Limb (tissue), 2 donors: ENCODE results near the gene KRT40.

Experiments
- DNase-seq, 2 donors: peaks; one replicate each; pipeline ENCODE4 v3.0.0-alpha.2; 2016; ENCODE audit errors: extremely low spot score in 2 of 2

Gene KRT40

DNA sequence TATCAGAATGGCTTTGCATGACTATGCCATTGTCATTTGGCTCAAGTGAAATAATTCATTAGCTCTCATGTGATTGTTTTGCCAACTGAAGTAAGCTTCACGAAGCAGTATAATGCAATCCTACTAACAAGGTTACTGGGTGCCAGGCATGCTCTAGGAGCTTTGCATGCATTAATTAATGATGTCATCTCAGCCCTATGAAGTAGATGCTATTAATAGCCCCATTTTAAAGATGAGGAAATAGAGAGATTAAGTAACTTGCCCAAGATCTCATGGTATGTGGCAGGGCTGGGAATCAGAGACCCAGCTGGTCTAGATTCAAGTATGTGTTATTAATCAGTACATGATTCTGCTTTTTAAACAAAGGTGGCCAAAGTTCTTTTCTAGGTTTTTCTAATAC, 31.5 kb downstream of the KRT40 start:
- no peak for DNase-seq

DNA sequence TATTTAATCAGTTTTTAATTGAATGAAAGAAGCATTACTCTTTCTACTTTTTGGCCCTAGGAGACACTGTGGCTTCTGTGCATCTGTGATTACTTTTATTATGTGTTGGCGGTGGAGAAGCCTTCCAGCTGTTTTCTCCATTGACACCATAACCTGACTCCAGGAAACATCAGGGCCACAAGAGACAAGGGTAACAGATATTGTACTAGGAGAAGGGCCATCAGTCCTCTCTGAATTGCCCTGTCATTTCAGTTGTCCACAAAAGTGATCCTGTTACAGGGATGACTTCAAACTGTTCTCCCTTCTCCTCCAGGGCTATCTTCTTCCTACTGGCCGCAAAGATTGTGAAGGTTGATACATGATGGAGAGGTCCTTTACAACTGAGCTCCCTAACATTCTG, 32.0 kb downstream of the KRT40 start:
- no peak for DNase-seq

DNA sequence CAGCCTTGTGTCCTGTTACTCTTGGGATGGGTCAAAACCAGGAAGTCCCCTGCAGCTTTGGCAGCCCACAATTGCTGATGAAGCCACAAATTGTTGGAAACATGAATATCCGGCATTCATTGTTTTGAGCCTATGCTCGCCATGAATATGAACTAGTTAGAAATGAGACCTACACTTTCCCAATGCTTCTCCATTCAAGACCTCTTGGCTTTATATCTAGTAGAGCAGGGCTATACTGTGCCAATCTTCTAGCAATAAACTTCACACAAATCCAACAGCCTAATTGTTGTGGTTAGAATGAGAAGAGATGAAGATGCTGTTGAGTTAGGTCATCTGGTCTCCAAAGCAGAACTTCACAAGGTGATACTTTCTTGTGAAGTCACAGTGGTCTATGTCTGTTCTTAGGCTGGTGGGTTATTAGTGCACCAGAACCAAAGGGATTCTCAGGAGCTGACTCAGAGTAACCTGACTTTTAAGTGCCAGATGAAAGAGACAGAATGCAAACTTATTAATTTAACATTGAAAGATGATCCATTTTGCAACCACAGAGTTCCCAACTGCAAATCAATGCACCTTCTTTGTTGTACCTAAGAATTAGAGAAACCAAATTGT, 33.0 kb downstream of the KRT40 start:
- no peak for DNase-seq

DNA sequence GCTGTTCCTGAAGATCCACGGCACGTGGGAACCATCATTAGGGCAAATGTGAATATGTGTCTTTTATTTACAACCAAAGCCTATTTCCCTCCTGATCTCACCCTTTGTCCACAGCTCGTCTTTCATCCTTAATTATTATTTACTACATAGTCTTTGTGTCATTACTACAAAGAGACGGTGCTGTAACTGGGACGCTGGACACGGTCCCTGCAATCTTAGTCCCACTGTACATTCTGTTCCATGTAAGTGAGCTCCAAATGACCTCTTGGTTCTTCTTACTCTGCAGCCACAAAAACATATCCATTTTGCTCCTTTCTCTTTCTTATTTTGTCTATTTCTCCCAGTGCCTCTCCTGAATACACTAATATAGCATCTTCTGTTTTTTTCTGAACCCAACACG, 34.0 kb downstream of the KRT40 start:
- no peak for DNase-seq

DNA sequence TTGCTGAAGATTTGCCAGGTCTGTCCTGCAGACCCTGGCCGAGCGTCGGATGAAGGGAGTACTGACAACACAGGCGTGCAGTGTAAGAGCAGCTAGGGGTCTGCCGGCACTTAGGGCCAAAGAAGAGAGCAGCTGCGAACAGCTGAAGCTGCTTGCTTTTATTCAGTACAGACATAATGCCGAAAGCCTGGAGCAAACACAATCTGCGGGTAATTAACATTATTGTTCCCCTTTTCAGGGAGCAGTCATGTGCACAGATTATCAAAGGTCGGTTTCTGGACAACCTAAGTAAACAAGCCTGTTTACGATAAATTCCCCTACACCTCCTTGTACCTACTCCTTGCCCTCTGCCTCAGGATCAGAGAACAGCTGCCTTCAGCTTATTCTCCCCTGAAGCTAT, 34.7 kb downstream of the KRT40 start:
- DNase-seq: peak; percentile 48 to 57

DNA sequence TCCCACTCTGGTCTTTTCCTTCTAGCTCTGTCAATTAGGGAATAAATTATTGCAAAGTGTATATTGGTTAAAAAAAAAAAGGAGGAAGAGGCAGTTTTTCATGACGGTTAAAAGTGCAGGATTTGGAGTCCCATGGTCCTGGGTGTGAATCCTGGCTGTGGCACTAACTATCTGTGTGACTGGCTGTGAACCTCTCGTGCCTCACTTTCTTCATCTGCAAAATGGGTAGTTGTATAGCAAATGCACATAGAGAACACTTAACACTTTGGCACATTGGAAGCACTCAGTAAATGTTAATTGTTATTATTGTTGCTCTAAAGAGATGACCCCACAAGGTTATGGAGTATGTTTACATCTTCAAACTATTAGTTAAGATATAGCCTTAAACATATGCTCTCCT, 36.2 kb downstream of the KRT40 start:
- no peak for DNase-seq

DNA sequence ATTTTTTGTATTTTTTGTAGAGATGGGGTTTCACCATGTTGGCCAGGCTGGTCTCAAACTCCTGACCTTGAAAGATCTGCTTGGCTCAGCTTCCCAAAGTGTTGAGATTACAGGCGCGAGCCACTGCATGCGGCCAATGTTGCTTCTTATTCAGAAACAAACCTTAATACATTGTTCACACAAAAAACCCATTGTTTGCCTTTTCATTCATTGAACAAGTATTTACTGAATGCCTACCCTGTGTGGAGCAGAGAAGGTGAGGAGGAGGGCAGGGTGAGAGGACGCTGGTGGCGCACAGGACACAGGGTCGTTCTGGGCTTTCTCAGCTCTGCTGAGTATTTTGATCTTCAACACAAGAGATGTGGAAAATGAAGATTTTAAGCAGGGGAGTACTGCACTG, 38.7 kb downstream of the KRT40 start:
- no peak for DNase-seq

DNA sequence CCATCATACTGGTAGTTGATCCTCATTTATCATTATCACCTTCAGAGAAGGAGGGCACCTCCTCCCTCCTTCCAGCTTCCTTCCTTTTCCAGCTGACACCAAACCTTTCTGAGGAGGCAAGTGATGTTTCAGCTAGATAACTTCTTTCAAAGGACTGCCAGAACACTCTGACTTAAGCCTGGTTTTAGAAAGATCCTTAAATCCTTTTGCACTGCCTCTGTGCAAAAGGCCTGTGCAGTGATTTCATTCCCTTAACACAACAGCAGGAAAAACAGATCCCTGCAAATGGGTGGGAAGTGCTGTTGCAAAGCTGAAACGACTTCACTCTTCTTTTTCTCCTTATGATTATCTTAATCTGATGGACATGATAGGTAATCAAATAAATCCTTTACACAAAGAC, 39.6 kb downstream of the KRT40 start:
- DNase-seq: no peak

DNA sequence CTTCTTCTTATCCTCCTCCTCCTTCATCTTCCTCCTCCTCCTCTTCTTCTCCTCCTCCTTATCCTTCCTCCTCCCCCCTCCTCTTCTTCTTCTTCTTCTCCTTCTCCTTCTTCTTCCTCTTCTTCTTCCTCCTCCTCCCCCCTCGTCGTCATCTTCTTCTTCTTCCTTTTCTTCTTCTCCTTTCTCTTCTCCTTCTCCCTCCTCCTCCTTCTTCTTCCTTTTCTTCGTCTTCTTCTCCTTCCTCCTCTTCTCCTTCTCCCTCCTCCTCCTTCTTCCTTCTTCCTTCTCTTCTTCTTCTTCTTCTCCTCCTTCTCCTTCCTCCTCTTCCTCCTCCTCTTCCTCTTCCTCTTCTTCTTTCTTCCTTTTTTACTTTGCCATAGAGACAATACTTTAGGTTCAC, 41.6 kb downstream of the KRT40 start:
- no peak for DNase-seq

DNA sequence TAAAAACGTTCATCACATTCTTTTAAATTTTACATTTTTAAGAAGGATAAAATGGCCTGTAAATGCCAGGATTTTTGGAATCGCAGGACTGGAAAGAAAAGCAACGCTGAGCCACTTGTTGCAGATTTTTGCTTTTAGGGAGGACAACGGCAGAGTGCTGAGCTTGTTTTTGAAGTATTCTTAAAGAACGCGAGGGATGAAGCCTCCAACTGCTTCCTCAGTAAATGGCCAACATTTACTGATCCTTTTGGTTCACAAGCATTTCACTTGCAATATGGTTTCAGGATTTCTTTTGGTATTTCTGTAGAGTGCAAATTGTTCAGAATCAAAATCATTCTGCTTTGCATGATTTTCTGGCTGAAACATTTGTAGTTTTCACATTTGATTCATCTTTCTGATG, 43.9 kb downstream of the KRT40 start:
- DNase-seq: no peak

DNA sequence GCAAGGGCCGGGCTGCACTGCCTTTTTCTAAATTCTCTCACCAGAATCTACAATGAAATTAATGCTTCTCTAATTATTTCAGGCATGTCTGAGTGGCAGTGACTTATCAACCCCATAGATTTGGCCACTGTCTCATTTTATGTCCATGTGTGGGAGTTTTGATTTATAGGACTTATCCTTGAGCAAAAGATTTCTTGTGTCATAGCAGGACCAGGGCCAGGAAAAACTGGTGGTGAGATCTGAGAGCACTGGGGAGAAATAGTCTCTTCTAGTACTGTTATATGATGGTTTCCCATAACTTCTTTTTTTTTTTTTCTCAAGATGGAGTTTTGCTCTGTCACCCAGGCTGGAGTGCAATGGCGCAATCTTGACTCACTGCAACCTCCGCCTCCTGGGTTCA, 45.1 kb downstream of the KRT40 start:
- no peak for DNase-seq

DNA sequence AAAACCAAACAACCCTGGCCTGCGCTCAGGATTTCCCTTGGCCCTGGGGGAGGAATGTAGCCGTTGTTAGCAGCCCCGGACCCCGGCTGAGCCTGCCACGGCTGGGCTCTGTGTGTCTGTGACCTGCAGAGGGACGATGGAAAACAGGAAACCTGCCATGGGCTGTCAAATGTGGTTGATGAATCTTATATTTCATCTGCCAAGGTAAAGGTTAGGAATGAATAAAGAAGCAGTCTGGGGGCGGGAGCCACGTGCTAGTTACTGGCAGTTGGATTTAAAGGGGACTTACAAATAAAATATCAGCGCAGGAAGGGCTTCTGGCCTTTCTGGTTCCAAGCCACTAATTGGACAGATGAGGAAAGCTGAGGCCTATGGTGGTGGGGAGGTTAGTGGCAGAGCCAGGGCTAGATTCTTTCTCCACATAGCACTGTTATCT, 46.7 kb downstream of the KRT40 start, which contains the start of gene KRT23:
TSS of gene KRT23 (minus strand) at position 263 of the 436 bp plus-strand sequence. CDS start 1,043 bp downstream, outside the sequence.
- DNase-seq: peak in 1 of 2 donors; percentile 33

DNA sequence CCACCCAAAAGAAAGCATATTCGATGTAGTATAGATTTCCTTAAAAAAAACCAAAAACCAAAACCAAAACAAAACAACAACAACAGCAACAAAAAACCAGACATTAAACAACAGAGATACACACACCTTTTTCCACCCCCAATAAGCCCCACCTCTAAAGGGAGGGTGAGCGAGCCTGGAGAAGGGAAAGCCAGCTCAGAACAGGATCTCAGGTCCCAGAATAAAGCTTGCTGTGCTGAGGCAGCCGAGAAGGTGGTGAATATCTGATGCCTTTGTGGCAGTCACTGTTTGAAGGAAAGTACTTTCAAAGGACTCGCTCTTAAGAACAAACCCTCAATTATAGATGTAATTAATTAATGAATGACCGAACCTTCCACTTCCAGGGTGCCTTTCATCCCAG, 47.1 kb downstream of the KRT40 start:
- DNase-seq: no peak

DNA sequence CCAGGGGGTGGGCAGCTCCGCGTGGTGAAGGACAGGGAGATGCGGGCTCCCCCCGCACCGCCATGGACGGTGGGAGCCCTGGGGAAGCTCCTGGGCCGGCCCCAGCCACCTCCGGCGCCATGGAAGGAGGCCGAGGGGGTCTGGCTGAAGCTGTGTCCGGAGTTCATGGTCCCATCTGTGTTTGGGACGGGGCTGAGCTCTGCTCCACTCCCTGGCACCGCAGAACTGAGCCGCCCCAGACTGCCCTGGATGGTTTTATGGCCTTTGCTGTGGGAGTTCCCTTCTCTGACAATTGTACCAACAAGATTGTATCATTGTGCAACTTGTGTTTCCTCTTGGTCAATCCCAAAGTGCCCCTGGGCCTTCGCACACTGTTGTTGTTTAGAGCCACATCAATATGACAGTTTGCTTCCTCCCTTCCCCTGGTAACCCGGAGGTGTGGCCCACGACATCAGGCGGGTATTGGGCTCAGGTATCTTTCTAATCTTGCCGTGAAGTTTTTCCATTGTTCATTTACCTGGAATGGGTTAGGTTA, 47.6 kb downstream of the KRT40 start:
- DNase-seq: no peak

DNA sequence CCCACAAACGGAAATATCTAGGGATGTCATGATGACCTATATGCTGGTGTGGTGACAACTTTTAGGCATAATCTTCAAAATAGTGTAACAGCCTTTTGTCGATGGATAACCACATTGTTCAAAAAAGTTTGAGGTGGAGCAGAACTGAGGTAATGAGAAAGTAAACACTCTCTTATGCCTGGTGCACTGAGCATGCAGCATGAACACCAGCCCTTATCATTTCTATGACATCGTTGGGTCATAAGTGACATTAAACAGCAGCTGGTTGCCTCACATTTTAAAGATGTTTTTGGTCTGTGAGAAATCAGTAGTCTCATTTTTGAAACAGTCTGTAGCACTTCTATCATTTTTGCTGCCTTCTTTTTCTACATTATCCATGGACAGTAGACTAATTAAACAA, 48.5 kb downstream of the KRT40 start:
- DNase-seq: no peak

DNA sequence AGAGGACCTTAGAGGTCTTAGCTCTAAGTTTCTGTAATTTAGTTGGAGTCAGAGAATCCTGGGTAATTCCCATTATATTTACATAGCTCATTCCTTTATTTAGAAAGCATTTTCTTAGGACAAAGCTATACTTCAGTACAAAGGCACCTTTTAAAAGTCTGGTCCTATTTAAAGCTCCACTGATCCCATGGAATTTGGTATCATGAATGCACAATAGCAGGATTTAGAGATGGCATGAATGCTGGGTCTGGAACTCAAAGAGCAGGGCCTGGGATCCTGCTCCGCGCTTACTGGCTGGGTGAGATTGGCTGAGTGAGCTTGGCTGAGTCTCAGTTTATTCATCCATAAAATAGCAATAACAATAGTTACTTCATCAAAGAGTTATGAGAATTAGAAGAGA, 51.5 kb downstream of the KRT40 start:
- DNase-seq: no peak

DNA sequence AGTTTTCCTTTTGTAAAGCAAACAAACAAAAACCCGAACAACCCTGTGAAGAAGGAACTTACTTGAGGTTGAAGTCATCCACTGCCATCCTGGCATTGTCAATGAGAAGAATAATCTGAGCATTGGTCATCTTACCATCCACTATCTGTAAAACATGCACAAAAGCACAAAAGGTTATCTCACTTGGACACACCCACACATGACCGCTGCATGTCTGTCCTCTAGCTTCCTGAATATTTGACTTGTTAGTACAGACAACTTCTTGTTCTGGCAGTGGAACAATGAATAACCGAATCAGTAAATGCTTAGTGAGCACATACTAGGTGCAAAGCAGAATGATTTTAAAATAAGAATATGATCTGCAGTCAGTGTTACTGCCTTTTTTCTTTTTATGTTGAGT, 52.8 kb downstream of the KRT40 start:
- DNase-seq: no peak
